HEK293T (cell line): ENCODE measurements around the gene ASB16.

Experiments used
- BHLHE40 ChIP-seq: fragments of 450-650 bp; IDR thresholded peaks from 2 replicates; pipeline ENCODE4 v1.6.1; 2016; ENCODE audit warnings: mild to moderate bottlenecking, moderate library complexity, borderline replicate concordance
- ELF4 ChIP-seq: fragments of 450-650 bp; IDR thresholded peaks from 2 replicates; pipeline ENCODE4 v1.6.1; 2017; ENCODE audit warnings: antibody characterized with exemption
- FOXK2 ChIP-seq: fragments of 450-650 bp; IDR thresholded peaks from 2 replicates; pipeline ENCODE4 v1.6.1; 2016; ENCODE audit warnings: mild to moderate bottlenecking
- FOXM1 ChIP-seq: fragments of 450-650 bp; IDR thresholded peaks from 2 replicates; pipeline ENCODE4 v1.6.1; 2017; ENCODE audit warnings: mild to moderate bottlenecking, borderline replicate concordance
- HDGF ChIP-seq: fragments of 450-650 bp; IDR thresholded peaks from 2 replicates; pipeline ENCODE4 v1.6.1; 2017; ENCODE audit warnings: antibody characterized with exemption, borderline replicate concordance
- NFRKB ChIP-seq: fragments of 450-650 bp; IDR thresholded peaks from 2 replicates; pipeline ENCODE4 v1.6.1; 2016; ENCODE audit warnings: mild to moderate bottlenecking, moderate library complexity
- SUZ12 ChIP-seq: fragments of 450-650 bp; IDR thresholded peaks from 2 replicates; pipeline ENCODE4 v1.6.1; 2016; ENCODE audit warnings: mild to moderate bottlenecking
- TF ChIP-seq, protein P1 (sequence below): fragments of 450-650 bp; IDR thresholded peaks from 2 replicates; pipeline ENCODE4 v1.6.1; 2016

DNA sequence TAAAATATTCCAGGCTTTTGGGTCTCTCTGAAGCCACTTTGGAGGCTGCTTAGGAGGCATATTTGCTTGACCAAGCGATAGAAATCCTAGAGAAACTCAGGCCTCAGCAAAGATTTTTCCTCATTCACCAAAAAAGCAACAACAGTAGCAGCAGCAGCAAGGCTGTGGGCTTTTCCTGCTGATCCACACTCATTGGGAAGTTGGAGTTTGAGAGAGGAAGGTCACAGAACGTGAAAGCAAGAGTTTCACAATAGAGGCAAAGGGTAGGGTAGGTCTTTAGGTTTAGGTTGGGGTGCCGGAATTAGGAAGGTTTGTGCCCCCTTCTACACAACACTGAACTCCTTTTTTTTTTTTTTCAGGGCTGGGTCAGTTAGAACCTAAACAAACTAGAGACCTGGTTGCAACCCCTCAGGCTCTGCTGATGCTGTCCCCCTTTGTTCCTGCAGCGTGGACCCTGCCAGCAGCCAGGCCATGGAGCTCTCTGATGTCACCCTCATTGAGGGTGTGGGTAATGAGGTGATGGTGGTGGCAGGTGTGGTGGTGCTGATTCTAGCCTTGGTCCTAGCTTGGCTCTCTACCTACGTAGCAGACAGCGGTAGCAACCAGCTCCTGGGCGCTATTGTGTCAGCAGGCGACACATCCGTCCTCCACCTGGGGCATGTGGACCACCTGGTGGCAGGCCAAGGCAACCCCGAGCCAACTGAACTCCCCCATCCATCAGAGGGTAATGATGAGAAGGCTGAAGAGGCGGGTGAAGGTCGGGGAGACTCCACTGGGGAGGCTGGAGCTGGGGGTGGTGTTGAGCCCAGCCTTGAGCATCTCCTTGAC is 18.3 kb downstream of the ASB16 start:
- TF ChIP-seq ELF4 (no peak), BHLHE40 (no peak), SUZ12 (no peak), HDGF (no peak), FOXM1 (no peak), NFRKB (no peak), FOXK2 (no peak)
- TF ChIP-seq, protein P1, sequence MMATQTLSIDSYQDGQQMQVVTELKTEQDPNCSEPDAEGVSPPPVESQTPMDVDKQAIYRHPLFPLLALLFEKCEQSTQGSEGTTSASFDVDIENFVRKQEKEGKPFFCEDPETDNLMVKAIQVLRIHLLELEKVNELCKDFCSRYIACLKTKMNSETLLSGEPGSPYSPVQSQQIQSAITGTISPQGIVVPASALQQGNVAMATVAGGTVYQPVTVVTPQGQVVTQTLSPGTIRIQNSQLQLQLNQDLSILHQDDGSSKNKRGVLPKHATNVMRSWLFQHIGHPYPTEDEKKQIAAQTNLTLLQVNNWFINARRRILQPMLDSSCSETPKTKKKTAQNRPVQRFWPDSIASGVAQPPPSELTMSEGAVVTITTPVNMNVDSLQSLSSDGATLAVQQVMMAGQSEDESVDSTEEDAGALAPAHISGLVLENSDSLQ, result no peak
